ENCODE data around the gene SLC2A4RG.
"Not testable (repeated sequence)": the region's sequence is repeated elsewhere in the genome, so short reads cannot be mapped to it uniquely, and the experiment has no call there.

The SLC2A4RG gene

DNA sequence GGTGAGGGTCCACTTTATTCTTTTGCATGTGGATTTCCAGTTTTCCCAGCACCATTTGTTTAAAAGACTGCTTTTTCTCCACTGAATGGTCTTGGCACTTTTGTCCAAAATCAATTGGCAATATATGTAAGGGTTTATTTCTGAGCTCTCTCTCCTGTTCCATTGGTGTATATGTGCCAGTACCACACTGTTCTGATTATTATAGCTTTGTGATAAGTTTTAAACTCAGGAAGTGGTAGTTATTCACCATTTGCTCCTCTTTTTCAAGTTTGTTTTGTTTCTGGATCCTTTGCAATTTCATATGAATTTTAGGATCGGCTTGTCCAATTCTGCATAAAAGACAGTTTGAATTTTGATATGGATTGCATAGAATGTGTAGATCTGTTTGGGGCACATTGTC, 27.4 kb upstream of the SLC2A4RG start:
- H3K4me3 ChIP-seq (ENCODE audit: low read depth, low read length), result no peak overlapping the region

DNA sequence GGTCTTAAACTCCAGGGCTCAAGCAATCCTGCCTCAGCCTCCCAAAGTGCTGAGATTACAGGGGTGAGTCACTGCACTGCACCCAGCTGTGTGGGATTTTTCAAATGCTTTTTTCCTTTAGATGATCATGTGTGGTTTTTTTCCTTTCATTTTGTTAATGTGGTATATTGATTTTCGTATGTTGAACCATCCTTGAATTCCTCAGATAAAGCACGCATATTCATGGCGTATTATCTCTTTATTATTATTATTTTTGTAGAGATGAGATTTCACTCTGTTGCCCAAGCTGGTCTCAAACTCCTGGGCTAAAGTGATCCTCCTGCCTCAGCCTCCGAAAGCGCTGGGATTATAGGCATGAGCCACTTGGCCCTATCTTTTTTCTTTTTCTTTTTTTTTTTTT, 24.7 kb upstream of the SLC2A4RG start:
- H3K4me3 ChIP-seq (ENCODE audit: low read depth, low read length), result no peak overlapping the region

DNA sequence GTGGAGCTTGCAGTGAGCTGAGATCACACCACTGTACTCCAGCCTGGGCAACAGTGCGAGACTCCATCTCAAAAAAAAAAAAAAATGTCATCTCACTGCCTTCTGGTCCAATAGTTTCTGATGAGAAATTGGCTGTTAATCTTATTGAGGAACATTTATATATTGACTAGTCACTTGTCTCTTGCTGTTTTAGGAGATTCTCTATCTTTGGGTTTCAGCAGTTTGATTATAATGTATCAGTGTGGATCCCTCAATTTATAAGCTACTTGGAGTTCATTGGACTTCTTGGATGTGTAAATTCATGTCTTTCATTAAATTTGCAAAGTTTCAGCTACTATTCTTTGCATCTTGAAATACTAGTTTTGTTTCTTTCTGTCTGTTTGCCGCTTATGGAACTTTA, 20.6 kb upstream of the SLC2A4RG start:
- H3K4me3 ChIP-seq (ENCODE audit: low read depth, low read length), result no peak overlapping the region

DNA sequence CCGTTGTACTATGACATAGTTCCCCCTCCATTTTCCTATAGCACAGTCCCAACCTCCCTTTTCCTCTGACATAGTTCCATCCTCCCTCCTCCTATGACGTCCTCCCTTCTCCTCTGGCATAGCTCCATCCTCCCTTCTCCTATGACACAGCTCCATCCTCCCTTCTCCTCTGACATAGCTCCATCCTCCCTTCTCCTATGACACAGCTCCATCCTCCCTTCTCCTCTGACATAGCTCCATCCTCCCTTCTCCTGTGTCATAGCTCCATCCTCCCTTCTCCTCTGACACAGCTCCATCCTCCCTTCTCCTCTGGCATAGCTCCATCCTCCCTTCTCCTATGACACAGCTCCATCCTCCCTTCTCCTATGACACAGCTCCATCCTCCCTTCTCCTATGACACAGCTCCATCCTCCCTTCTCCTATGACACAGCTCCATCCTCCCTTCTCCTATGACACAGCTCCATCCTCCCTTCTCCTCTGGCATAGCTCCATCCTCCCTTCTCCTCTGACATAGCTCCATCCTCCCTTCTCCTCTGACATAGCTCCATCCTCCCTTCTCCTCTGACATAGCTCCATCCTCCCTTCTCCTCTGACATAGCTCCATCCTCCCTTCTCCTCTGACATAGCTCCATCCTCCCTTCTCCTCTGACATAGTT, 16.5 kb upstream of the SLC2A4RG start:
- H3K4me3 ChIP-seq (ENCODE audit: low read depth, low read length), result not testable (repeated sequence)

DNA sequence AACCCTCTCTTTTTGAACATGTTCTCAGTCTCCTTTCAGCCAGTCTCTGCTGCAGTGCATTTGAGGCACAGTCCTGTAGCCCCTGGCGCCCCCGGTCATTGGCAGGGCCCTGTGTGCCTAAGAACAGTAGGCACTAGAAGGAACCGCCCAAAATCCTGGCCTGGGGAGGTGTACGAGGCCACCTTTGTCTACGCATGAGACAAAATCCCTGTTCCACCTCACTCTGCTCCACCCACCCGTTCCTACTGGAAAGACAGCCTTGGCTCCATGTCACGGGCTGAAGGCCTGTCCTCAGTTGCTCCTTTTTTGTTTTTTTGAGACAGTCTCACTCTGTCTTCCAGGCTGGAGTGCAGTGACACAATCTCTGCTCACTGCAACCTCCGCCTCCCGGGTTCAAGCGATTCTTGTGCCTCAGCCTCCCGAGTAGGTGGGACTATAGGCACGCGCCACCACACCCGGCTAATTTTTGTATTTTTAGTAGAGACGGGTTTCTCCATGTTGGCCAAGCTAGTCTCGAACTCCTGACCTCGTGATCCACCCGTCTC, 9.3 kb upstream of the SLC2A4RG start:
- not testable (repeated sequence) for H3K4me3 ChIP-seq (ENCODE audit: low read depth, low read length)

DNA sequence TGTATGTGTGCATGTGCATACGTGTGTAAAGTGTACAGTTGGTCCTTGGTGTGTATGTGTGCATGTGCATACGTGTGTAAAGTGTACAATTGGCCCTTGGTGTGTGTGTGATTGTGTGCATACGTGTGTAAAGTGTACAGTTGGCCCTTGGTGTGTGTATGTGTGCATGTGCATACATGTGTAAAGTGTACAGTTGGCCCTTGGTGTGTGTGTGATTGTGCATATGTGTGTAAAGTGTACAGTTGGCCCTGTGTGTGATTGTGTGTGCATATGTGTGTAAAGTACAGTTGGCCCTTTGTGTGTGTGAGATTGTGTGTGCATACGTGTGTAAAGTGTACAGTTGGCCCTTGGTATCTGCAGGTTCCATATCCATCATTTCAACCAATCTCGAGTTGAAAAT, 8.2 kb upstream of the SLC2A4RG start:
- no peak overlapping the region for H3K4me3 ChIP-seq (ENCODE audit: low read depth, low read length)

DNA sequence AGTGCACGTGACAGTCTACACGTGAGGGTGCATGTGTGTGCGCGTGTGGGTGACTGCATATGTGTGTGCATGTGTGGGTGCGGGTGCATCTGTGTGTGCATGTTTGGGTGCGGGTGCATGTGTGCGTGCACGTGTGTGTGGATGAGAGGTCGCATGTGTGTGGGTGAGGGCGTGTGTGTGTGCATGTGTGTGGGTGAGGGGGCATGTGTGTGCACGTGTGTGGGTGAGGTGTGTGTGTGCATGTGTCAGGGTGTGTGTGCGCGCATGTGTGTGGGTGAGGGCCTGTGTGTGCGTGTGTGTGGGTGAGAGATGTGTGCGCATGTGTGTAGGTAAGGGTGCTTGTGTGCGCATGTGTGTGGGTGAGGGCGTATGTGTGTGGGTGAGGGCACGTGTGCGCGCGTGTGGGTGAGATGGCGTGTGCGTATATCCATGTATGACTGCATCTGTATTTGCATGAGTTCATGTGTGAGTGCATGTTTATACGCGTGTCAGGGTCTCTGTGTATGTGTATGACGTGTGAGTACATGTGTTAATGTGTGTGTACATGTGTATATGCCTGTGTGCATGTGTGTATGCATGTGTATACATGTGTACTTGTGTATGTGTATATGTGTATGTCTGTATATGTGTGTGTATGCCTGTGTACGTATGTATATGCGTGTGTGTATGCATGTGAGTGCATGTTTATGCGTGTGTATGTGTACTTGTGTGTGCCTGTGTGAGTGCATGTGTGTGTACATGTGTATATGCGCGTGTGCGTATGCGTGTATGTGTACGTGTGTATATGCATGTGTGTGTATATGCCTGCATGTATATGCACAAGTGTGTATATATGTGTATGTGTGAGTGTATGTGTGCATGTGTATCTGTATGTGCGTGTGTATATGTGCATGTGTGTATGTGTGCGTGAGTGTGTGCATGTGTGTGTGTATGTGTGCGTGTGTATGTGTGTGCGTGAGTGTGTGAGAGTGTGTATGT, 7.2 kb upstream of the SLC2A4RG start:
- H3K4me3 ChIP-seq (ENCODE audit: low read depth, low read length), result no peak overlapping the region

DNA sequence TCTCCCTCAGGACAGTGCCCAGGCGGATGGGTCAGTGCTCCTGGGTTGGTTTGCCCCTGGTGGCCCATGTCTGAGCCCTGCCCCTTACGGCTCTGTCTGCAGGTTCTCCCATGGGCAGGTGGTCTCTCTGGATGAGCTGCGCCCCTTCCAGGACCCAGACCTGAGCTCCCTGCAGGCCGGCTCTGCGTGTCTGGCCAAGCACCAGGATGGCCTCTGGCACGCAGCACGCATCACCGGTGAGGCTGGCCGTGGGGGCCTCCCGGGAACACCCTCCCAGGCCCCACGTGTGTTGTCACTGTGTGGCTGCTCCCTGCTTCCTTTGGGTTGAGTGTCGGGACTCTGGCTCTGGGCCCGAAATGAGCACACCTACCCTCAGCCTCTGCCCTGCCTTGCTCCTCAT, 6.5 kb upstream of the SLC2A4RG start:
- no peak overlapping the region for H3K4me3 ChIP-seq (ENCODE audit: low read depth, low read length)

DNA sequence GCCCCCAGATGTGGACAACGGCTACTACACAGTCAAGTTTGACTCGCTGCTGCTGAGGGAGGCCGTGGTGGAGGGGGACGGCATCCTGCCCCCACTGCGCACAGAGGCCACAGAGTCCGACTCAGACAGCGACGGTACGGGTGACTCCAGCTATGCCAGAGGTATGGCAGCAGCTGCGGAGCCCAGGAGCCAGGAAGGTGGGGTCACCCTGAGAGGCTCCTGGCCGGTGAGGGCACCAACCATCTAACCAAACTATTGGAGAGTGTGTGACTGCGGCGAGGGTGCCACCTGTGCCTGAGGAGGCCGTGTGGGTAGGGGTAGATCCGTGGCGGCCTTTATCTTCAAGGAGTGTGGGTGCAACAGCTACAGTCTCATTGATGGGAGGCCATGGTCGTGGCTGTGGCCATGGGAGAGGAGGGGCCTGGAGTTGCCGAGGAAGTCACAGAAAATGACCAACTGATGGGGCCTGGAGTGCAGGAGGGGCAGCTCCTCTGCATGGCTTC, 5.9 kb upstream of the SLC2A4RG start:
- no peak overlapping the region for H3K4me3 ChIP-seq (ENCODE audit: low read depth, low read length)

DNA sequence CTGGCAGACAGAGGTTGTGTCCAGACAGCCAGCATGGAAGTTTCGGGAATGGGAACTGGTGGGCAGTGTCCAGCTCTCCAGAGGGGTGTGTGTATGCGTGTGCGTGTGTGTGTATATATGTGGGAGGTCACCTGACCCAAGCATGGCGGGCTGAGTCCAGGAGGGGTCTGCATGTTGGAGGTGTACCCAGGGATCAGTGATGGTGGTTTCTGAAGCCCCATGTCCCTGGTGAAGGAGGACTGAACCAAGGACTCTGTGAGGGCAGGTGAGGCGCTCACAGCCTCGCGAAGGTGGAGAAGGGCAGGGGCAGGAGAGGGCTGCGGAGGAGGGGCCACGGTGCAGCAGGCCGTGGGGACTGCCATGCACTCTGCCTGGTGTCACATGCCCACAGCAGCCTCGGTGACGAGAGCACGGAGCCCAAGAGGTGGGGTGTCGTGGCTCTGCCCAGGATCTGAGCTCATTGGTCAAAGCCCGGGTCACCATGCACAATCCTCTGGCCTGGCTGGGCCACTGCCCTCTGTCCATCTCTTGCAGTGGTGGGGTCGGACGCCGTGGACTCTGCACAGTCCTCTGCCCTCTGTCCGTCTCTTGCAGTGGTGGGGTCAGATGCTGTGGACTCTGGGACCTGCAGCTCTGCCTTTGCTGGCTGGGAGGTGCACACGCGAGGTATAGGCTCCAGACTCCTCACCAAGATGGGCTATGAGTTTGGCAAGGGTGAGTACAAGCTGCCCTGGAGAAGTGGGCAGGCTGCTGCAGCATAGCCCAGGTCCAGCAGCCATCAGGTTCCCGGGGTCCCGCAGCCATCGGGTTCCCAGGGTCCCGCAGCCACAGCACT, 5.2 kb upstream of the SLC2A4RG start:
- no peak overlapping the region for H3K4me3 ChIP-seq (ENCODE audit: low read depth, low read length)

DNA sequence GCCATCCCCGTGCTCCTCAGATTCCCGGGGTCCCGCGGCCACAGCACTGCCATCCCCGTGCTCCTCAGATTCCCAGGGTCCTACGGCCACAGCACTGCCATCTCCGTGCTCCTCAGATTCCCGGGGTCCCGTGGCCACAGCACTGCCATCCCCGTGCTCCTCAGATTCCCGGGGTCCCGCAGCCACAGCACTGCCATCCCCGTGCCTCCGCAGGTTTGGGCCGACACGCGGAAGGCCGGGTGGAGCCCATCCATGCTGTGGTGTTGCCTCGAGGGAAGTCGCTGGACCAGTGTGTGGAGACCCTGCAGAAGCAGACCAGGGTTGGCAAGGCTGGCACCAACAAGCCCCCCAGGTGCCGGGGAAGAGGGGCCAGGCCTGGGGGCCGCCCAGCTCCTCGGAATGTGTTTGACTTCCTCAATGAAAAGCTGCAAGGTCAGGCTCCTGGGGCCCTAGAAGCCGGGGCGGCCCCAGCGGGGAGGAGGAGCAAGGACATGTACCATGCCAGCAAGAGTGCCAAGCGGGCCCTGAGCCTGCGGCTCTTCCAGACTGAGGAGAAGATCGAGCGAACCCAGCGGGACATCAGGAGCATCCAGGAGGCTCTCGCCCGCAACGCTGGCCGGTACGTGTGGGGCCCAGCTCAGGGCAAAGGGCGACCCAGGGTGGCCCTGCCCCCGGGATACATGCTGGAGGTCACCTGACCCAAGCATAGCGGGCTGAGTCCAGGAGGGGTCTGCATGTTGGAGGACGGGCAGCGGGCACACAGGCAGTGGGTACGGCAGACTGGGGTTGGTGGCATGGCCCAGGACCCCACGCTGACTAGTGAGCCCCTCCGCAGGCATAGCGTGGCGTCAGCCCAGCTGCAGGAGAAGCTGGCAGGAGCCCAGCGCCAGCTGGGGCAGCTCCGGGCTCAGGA, 4.4 kb upstream of the SLC2A4RG start:
- H3K4me3 ChIP-seq (ENCODE audit: low read depth, low read length), result no peak overlapping the region

DNA sequence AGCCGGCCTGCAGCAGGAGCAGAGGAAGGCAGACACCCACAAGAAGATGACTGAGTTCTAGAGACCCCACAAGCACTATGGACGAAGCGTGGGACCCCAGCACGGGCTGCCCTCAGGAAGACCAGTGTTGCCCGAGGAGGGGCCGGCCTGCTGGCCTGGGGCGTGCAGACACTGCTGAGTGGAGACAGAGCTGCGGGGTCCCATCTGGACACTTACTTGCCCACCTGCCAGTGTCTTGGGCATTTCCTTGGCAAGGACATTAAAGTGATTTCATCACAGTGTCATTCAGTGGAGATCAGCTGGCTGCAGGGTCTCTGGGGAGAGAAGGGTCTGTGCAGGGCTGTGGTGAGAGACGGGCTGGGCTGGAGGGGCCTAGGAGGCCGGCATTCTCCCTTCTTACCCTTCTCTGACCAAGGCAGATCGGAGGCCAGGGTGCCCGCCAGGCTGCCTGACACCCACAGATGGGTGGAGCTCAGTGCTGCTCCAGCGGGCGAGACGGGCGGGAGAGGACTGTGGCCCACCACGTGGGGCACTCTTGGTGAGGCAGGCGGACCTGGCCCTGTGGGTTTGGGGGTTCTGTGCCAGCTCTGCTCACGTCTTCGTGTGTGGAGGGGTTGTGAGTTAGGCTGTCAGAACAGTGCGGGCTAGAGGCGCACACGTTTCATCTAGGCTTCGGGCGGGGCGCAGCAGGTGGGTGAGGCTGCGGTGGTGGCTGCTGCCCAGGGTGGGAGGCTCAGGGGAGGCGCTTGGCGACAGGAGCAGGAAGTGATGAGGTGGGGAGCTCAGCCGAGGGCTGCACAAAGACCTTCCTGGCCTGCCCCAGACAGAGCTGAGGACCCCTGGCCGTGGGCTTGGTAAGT, 3.5 kb upstream of the SLC2A4RG start, which contains the start of gene LIME1:
Gene LIME1 (plus strand): TSS at position 806 of the 860 bp plus-strand sequence. CDS start 886 bp downstream, outside the sequence.
- H3K4me3 ChIP-seq (ENCODE audit: low read depth, low read length), result peak within 1 kb of the TSS; percentile 20

DNA sequence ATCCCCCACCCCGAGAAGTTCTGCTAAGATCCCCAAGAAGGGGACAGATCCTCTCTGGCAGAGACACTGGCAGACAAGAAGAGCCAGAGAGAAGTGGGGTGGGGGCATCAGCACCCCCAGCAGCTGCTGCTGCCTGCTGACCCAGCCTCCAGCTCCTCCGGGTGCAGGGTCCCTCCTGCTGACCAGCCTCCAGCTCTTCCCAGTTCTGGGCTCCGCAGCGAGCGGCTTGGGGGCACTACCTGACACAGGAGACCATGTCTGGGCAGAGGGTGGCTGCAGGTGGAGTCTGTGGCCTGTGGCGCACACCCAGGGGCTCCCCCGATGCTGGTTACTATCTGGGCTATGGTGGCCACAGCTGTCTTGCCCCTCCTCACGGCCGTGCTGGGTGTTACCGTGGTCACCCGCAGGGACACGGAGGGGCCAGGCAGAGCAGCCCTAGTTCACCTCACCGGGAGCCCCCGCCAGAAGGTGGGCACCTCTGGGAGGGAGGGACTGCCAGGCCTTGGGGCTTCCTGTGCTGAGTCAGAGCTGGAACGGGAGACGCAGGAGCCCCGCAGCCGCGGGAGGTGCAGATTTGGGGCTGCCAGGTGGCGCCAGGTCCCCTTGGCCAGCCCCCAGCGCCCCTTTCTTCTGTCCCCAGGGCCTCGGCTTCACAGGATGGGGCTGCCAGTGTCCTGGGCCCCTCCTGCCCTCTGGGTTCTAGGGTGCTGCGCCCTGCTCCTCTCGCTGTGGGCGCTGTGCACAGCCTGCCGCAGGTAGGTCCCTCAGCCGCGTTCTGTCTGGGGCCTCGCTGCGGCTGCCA, 2.5 kb upstream of the SLC2A4RG start:
- H3K4me3 ChIP-seq (ENCODE audit: low read depth, low read length), result peak overlapping the region; percentile 20

DNA sequence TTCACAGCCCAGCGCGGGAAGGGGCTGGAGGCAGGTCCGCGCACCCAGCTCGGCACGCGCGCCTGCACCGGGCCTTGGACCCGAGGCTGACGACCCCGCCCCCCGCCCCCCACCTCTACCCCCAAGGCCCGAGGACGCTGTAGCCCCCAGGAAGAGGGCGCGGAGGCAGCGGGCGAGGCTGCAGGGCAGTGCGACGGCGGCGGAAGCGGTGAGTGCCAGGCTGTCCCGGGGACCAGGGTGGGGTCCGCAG, 2.0 kb upstream of the SLC2A4RG start:
- H3K4me3 ChIP-seq (ENCODE audit: low read depth, low read length), result peak overlapping the region; percentile 20

DNA sequence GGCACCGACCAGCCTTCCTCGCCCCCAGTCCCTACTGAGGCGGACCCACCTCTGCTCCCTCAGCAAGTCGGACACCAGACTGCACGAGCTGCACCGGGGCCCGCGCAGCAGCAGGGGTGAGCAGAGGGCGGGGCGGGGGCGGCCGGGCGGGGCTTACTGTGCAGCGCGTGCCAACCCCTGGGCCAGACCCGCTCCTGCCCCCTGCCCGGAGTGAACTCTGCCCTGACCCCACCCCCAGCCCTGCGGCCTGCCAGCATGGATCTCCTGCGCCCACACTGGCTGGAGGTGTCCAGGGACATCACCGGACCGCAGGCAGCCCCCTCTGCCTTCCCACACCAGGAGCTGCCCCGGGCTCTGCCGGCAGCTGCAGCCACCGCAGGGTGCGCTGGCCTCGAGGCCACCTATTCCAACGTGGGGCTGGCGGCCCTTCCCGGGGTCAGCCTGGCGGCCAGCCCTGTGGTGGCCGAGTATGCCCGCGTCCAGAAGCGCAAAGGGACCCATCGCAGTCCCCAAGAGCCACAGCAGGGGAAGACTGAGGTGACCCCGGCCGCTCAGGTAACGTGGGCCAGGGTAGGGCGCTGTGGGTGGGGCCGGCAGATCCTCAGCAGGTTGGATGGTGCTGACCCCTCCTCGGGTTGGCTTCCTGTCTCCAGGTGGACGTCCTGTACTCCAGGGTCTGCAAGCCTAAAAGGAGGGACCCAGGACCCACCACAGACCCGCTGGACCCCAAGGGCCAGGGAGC, 1.5 kb upstream of the SLC2A4RG start:
- H3K4me3 ChIP-seq (ENCODE audit: low read depth, low read length), result no peak overlapping the region

DNA sequence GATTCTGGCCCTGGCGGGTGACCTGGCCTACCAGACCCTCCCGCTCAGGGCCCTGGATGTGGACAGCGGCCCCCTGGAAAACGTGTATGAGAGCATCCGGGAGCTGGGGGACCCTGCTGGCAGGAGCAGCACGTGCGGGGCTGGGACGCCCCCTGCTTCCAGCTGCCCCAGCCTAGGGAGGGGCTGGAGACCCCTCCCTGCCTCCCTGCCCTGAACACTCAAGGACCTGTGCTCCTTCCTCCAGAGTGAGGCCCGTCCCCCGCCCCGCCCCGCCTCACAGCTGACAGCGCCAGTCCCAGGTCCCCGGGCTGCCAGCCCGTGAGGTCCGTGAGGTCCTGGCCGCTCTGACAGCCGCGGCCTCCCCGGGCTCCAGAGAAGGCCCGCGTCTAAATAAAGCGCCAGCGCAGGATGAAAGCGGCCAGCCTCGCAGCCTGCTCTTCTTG, 868 bp upstream of the SLC2A4RG start:
- H3K4me3 ChIP-seq (ENCODE audit: low read depth, low read length), result no peak overlapping the region

DNA sequence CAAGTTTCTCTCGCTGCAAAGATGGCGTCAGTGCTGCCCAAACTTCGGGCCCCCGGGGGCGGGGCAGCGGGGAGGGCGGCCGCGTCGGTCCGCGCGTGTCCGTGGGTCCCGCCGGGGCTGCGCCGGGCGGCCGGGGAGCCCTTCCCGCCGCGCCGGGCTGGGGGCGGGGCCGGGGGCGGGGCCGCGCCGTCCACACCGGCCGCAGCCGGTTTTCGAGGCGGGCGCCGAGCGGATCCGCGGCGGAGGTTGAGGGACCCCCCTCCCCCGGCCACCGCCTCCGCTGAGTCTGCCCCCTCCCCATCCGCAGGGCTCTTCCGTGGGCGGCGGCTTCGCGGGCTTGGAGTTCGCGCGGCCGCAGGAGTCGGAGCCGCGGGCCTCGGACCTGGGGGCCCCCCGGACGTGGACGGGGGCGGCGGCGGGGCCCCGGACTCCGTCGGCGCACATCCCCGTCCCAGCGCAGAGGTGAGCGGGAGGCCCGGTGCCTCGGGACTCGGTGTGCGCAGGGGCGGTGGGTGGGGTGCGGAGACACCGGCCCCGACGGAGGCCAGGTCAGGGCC, 572 bp downstream of the SLC2A4RG start:
- peak overlapping the region; percentile 63 for H3K4me3 ChIP-seq (ENCODE audit: low read depth, low read length)

Data from iPS-11a (cell line).